OCI-LY1 (cell line): Measurements from ENCODE around the gene IST1.

Experiments
- EZH2 ChIP-seq: fragments of 200-600 bp; sonication (generic), shearing (Covaris generic); IDR thresholded peaks from 2 replicates; pipeline ENCODE4 v1.8.0; 2017; ENCODE audit warnings: borderline replicate concordance, mixed run types, mild to moderate bottlenecking, antibody characterized with exemption, low read length, moderate library complexity, mixed read lengths
- TF ChIP-seq, protein P1 (sequence below): fragments of 200-600 bp; sonication (generic), shearing (Covaris generic); IDR thresholded peaks from 2 replicates; pipeline ENCODE4 v1.5.1; 2017; ENCODE audit warnings: mild to moderate bottlenecking, antibody characterized with exemption, low read length, moderate library complexity, mixed read lengths

DNA sequence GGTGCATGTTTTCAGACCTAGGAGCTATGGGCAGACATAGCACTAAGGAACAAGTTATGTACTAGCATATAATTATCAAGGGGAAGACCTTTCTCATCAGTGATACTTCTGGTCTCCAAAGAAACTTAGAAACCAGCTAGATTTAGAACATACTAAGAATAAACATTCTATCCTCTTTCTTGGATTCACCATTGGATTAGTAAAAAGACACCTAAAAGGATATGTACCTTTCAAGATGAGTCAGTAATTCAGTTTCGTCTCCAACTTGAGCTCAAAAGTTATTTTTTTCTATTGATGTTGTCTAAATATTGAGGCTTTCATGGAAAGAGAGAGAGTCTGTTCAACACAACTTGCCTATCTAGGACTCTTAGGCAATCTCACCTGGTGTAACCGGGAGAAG is 24.5 kb upstream of the IST1 start:
- TF ChIP-seq, protein P1, sequence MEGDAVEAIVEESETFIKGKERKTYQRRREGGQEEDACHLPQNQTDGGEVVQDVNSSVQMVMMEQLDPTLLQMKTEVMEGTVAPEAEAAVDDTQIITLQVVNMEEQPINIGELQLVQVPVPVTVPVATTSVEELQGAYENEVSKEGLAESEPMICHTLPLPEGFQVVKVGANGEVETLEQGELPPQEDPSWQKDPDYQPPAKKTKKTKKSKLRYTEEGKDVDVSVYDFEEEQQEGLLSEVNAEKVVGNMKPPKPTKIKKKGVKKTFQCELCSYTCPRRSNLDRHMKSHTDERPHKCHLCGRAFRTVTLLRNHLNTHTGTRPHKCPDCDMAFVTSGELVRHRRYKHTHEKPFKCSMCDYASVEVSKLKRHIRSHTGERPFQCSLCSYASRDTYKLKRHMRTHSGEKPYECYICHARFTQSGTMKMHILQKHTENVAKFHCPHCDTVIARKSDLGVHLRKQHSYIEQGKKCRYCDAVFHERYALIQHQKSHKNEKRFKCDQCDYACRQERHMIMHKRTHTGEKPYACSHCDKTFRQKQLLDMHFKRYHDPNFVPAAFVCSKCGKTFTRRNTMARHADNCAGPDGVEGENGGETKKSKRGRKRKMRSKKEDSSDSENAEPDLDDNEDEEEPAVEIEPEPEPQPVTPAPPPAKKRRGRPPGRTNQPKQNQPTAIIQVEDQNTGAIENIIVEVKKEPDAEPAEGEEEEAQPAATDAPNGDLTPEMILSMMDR = no peak
- TF ChIP-seq EZH2 = no peak
